Thymus (tissue), 11 donors: ENCODE measurements around the gene OXLD1. TPM values are rescaled to one million over a fixed set of nuclear protein-coding genes. Genes with fewer than 3 reads are reported as not detected.

ENCODE experiments used
- DNase-seq, 9 donors: peaks; one replicate each; pipeline ENCODE4 v3.0.0-alpha.2; 2013; ENCODE audit warnings: low spot score in 9 of 9, low read depth in 6 of 9, missing footprints in 1 of 9
- H3K27ac ChIP-seq, 2 donors: one replicate each; pipeline ENCODE4 v1.5.1; 2013; ENCODE audit warnings: control low read depth in 1 of 2, low read depth in 1 of 2, low read length in 1 of 2, mild to moderate bottlenecking in 1 of 2, moderate library complexity in 1 of 2
- H3K27me3 ChIP-seq, 2 donors: one replicate each; pipeline ENCODE4 v1.5.1; 2013; ENCODE audit warnings: low read length in 1 of 2; ENCODE audit not compliant: control insufficient read depth in 2 of 2, insufficient read depth in 1 of 2
- H3K36me3 ChIP-seq, 2 donors: one replicate each; pipeline ENCODE4 v1.5.1; 2013; ENCODE audit warnings: low read length in 1 of 2, mild to moderate bottlenecking in 1 of 2, moderate library complexity in 1 of 2; ENCODE audit not compliant: control insufficient read depth in 2 of 2, insufficient read depth in 2 of 2
- H3K4me1 ChIP-seq, 2 donors: one replicate each; pipeline ENCODE4 v1.5.1; 2013; ENCODE audit warnings: low read length in 2 of 2; ENCODE audit not compliant: control insufficient read depth in 2 of 2, insufficient read depth in 2 of 2
- H3K4me3 ChIP-seq, 2 donors: one replicate each; pipeline ENCODE4 v1.5.1; 2013; ENCODE audit warnings: low read length in 2 of 2, control low read depth in 1 of 2, mild to moderate bottlenecking in 1 of 2
- H3K9me3 ChIP-seq, 2 donors: one replicate each; pipeline ENCODE4 v1.5.1; 2013; ENCODE audit warnings: low read length in 1 of 2, mild to moderate bottlenecking in 1 of 2; ENCODE audit not compliant: control insufficient read depth in 2 of 2, insufficient read depth in 1 of 2
- WGBS: extraction: QIAGEN DNeasy Blood & Tissue Kit; methylation state at CpG from one replicate; pipeline ENCODE4 v1.1.7; 2013; 5-methylcytosine and 5-hydroxymethylcytosine counted together
- polyA plus RNA-seq: library from polyadenylated mRNA; stranded (reverse); fragments of 200-250 nt; gene quantifications from one replicate; pipeline ENCODE4 v1.2.3, GENCODE V29; 2013
- total RNA-seq: library from RNA; stranded (reverse); fragments of 120-200 nt; gene quantifications from one replicate; pipeline ENCODE4 v1.2.4, GENCODE V29; 2013
- donor health status: healthy.

OXLD1 gene
- total and polyA plus RNA-seq, 2 donors: 60.9 to 83.0 TPM

DNA sequence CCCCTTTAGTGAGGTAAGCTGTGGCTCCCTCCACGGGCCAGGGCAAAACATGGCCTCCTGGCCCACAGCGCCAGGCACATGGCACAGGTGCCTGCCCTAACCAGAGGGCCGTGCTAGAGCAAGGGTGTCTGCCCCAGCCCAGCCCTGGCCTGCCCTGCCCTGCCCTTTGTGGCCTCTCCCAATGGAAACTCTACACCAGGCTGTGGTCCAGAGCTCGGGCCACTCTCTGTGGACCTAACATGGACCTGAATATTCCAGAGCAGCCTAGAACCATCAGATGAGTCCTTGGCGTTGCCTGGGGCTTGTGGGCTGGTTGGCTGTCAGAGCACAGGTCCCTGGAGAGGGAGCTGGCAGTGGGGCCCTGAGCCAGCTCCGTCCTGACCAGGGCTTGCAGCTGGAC, 28.8 kb upstream of the OXLD1 start:
- no peak overlapping the region for H3K27ac ChIP-seq
- WGBS: 96% methylated on average over 6 of the region's 6 CpGs

DNA sequence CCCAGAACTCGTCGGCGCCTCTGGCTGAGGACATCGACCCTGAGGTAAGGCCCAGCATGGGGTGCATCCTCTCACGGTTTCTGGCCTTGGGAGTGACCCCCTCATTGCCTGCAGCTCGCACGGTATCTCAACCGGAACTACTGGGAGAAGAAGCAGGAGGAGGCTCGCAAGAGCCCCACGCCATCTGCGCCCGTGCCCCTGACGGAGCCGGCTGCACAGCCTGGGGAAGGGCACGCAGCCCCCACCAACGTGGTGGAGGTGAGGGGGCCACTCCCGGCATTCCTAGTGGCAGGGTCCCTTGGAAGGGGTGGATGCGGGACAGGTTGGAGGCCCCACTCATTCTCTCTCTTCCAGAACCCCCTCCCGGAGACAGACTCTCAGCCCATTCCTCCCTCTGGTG, 28.4 kb upstream of the OXLD1 start:
- WGBS: 98% methylated on average over 19 of the region's 19 CpGs
- Histone ChIP-seq H3K9me3 (no peaks in the 10 kb centered on the region), H3K27ac (no peak overlapping the region), H3K4me3 (no peak overlapping the region), H3K27me3 (no peaks in the 10 kb centered on the region), H3K4me1 (no peaks in the 10 kb centered on the region), H3K36me3 (peaks cover 92 to 97% of the 10 kb centered on the region in 2 donors)
- DNase-seq: no peak

More for the DNA sequence above, 28.8 kb upstream of the OXLD1 start:
- no peaks in the 10 kb centered on the region for H3K4me1 ChIP-seq
- no peak for DNase-seq
- peaks cover 89 to 93% of the 10 kb centered on the region in 2 donors for H3K36me3 ChIP-seq
- H3K9me3 ChIP-seq: no peaks in the 10 kb centered on the region
- H3K27me3 ChIP-seq: no peaks in the 10 kb centered on the region
- H3K4me3 ChIP-seq: no peak overlapping the region

DNA sequence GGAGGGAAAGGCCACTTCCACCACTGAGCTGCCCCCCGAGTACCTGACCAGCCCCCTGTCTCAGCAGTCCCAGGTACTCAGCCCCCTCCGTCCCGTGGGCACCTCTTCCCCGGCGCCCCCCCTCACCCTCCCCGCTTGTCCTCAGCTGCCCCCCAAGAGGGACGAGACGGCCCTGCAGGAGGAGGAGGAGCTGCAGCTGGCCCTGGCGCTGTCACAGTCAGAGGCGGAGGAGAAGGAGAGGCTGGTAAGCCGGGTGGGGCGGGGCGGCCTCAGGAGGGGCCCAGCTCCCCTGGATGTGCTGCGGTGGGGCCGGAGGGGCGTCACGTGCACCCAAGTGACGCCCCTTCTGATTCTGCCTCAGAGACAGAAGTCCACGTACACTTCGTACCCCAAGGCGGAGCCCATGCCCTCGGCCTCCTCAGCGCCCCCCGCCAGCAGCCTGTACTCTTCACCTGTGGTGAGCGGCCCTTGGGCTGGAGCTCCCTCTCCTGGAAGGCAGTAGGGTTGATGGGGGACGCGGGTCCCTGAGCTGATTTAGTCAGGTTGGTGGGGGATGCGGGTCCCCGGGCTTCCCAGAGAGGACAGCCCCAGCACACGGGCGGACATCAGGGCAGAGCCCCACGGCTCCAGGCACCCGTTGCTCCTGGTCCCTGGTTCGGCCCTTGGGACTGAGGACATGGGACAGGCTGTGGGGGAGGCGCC, 27.3 kb upstream of the OXLD1 start:
- Histone ChIP-seq H3K4me3 (no peak overlapping the region), H3K9me3 (no peaks in the 10 kb centered on the region), H3K27me3 (no peaks in the 10 kb centered on the region), H3K27ac (no peak overlapping the region), H3K4me1 (no peaks in the 10 kb centered on the region), H3K36me3 (peaks cover 95 to 99% of the 10 kb centered on the region in 2 donors)
- no peak for DNase-seq
- WGBS: 97% methylated on average over 35 of the region's 35 CpGs

DNA sequence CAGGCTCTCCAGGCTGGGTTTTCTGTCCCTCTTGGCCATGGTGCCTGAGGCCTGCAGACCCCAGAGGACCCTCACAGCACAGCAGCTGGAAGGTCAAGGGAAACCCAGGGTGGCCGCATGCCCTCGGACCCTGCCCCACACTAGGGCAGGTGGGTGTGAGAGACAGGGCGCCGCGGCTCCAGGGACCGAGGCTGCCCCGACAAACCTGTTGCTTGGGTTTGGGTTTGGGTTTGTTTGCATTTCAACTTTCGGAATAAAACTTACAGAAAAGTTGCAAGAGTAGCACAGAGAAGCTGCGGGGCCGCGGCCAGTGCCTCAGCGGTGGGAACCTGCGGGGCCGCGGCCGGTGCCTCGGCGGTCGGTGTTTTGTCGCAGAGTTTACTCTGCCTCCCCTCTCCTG, 25.2 kb upstream of the OXLD1 start:
- no peak for DNase-seq
- peaks cover 96 to 99% of the 10 kb centered on the region in 2 donors for H3K36me3 ChIP-seq

DNA sequence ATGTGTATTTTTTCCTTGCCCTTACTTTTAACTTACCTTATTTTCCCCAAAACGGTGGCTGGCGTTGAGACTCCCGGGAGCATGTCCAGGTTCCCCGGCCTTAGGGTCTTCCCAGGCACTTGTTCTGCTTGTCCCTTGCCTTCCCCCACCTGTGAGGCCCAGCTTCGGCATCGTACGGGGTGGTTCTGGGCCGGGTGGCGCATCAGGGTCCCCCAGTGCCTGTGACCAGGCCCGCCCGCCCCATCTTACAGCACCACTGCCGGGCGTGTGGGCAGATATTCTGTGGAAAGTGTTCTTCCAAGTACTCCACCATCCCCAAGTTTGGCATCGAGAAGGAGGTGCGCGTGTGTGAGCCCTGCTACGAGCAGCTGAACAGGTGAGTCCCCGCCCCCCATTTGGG, 24.8 kb upstream of the OXLD1 start:
- H3K36me3 ChIP-seq: peaks cover 95 to 99% of the 10 kb centered on the region in 2 donors
- no peak overlapping the region for H3K4me3 ChIP-seq
- 98% methylated on average over 18 of the region's 18 CpGs for WGBS
- no peak overlapping the region for H3K27ac ChIP-seq
- H3K4me1 ChIP-seq: no peaks in the 10 kb centered on the region
- no peak for DNase-seq
- H3K9me3 ChIP-seq: no peaks in the 10 kb centered on the region
- no peaks in the 10 kb centered on the region for H3K27me3 ChIP-seq

More for the DNA sequence above, 25.2 kb upstream of the OXLD1 start:
- H3K27ac ChIP-seq: no peak overlapping the region
- no peaks in the 10 kb centered on the region for H3K27me3 ChIP-seq
- WGBS: 98% methylated on average over 20 of the region's 20 CpGs
- H3K4me3 ChIP-seq: no peak overlapping the region
- no peaks in the 10 kb centered on the region for H3K4me1 ChIP-seq
- H3K9me3 ChIP-seq: no peaks in the 10 kb centered on the region

DNA sequence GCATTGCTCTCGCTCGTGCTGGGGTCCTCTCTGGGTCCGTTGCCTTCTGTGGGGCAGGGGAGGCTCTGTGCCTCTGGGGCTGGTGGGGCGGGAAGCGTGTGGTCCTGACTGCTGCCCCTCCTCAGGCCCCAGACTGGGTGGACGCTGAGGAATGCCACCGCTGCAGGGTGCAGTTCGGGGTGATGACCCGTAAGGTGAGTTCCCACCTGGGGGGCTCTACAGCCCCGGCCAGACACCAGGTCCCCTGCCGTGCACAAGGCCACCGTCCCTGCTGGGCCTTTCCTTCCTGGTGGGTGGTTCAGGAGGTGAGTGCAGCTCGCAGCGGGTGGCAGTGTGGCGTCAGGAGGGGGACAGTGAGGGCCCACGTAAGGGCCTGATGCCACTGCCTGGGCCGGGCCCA, 24.1 kb upstream of the OXLD1 start:
- H3K4me1 ChIP-seq: peaks cover 0 to 4% of the 10 kb centered on the region in 2 donors
- WGBS: 97% methylated on average over 17 of the region's 17 CpGs
- no peaks in the 10 kb centered on the region for H3K9me3 ChIP-seq
- DNase-seq: no peak
- H3K4me3 ChIP-seq: no peak overlapping the region
- H3K27me3 ChIP-seq: no peaks in the 10 kb centered on the region
- H3K36me3 ChIP-seq: peaks cover 95% of the 10 kb centered on the region in 2 donors
- no peak overlapping the region for H3K27ac ChIP-seq

DNA sequence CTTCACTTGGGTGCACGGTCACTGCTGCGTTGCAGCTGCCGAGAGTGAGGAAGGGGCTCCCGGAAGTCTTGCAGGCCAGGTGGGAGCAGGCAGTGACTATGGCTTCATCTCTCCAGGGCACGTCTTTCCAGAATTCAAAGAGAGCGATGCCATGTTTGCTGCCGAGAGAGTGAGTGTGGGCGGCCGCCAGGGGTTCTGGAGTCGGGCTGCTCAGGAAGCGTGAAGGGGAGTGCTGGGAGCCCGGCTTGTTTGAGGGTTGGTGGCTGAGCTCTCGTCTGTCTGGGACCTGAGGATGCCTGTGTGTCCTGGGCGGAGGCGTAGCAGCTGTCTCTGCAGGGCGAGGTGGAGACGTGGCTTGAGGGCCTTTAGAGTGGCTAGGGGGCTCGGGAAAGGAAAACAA, 23.7 kb upstream of the OXLD1 start:
- H3K4me3 ChIP-seq: no peak overlapping the region
- no peak for DNase-seq
- peaks cover 90 to 92% of the 10 kb centered on the region in 2 donors for H3K36me3 ChIP-seq
- H3K9me3 ChIP-seq: no peaks in the 10 kb centered on the region
- peaks cover 1 to 9% of the 10 kb centered on the region in 2 donors for H3K4me1 ChIP-seq
- no peaks in the 10 kb centered on the region for H3K27me3 ChIP-seq
- H3K27ac ChIP-seq: no peak overlapping the region
- WGBS: 95% methylated on average over 18 of the region's 18 CpGs

DNA sequence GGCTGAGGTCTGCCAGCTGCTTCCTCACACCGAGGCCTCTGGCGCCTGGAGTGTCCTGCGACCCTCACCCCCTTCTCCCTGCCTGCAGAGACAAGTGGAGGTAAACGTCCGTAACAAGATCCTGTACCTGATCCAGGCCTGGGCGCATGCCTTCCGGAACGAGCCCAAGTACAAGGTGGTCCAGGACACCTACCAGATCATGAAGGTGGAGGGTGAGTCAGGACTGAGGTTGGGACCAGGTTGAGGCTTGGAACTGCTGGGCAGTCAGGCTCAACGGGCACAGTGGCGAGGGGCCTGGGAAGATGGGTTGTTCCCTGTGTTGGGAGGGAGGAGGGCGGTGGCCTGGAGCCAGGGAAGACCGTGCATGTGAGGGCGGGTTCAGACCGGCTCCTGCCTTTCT, 22.2 kb upstream of the OXLD1 start:
- 95% methylated on average over 14 of the region's 14 CpGs for WGBS
- H3K4me1 ChIP-seq: peaks cover 8 to 17% of the 10 kb centered on the region in 2 donors
- no peaks in the 10 kb centered on the region for H3K9me3 ChIP-seq
- H3K4me3 ChIP-seq: no peak overlapping the region
- H3K27me3 ChIP-seq: no peaks in the 10 kb centered on the region
- peaks cover 75 to 77% of the 10 kb centered on the region in 2 donors for H3K36me3 ChIP-seq
- no peak for DNase-seq
- no peak overlapping the region for H3K27ac ChIP-seq

DNA sequence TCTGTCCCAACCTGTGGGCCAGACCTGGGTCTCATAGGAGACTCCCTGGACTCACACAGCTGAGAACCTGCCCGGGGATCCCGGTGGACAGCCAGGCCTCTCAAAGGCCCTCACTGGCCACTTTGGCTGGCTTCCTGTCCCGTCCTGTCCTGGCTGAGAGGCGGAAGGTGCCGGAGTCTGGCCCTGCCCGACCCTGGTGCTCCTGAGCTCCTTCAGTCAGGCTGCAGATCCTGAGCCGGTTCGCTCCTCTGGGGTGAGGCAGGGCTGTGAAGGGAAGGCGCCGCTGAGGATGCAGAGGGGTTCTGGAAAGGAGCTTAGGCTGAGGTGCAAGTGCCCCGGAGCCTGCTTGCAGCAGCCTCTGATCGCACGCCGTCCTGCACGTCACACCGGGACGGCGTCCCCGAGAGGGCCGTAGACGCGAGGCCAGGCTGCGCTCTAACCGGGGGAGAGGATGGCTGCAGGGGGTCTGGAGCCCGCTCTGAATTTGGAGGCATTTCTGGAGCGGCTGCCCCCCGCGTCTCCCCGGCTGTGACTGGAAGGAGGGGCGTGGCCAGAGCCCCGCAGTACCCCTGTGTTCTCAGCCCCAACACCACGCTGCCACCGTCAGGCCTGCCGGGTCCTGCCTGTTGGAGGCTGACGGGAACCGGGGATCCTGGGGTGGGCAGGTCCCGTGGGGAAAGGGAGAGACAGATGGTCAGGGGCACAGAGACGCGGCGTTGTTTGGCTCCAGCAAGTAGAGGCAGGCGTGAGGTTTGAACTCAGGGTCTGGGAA, 21.6 kb upstream of the OXLD1 start:
- Histone ChIP-seq H3K27me3 (no peaks in the 10 kb centered on the region), H3K27ac (peak overlapping the region; percentile 11 to 54), H3K36me3 (peaks cover 69 to 70% of the 10 kb centered on the region in 2 donors), H3K9me3 (no peaks in the 10 kb centered on the region), H3K4me3 (no peak overlapping the region), H3K4me1 (peaks cover 8 to 17% of the 10 kb centered on the region in 2 donors)
- WGBS: 94% methylated on average over 41 of the region's 41 CpGs
- no peak for DNase-seq
